GM19351 (cell line): ENCODE data around the gene OR2B2.
"Not testable (repeated sequence)": the region's sequence is repeated elsewhere in the genome, so short reads cannot be mapped to it uniquely, and the experiment has no call there.

ENCODE experiments used
- ATAC-seq: cut with Tn5 transposase; IDR thresholded peaks from one replicate; pipeline ENCODE4 v1.9.1; 2021; ENCODE audit warnings: mild to moderate bottlenecking, moderate library complexity; ENCODE audit not compliant: unreplicated experiment

The OR2B2 gene

GRCh38 chr6:27911956-27912446 lies at the start of gene OR2B2:
Gene OR2B2, minus strand, starts transcription at chr6:27912396. Its CDS starts 77 bp downstream, at chr6:27912319.
- no peak for ATAC-seq

- no peak for ATAC-seq
These were observed 45.3 kb upstream of the OR2B2 start for GRCh38 chr6:27957516-27957915.

- no peak for ATAC-seq
These were observed 44.7 kb upstream of the OR2B2 start, which contains the start of gene OR2B6 for GRCh38 chr6:27956941-27957340. Gene OR2B6, plus strand, starts transcription at chr6:27957241. Its CDS starts 0 bp downstream, at chr6:27957241.

- ATAC-seq = no peak
These were observed 38.8 kb upstream of the OR2B2 start for GRCh38 chr6:27951040-27951439.

GRCh38 chr6:27948237-27948636 lies 36.0 kb upstream of the OR2B2 start:
- no peak for ATAC-seq

- ATAC-seq = not testable (repeated sequence)
These were observed 30.9 kb upstream of the OR2B2 start for GRCh38 chr6:27943072-27943471.

- no peak for ATAC-seq
These were observed 28.6 kb upstream of the OR2B2 start for GRCh38 chr6:27940766-27941165.

GRCh38 chr6:27931209-27931608 lies 19.0 kb upstream of the OR2B2 start:
- ATAC-seq = no peak

- not testable (repeated sequence) for ATAC-seq
These were observed 17.7 kb upstream of the OR2B2 start for GRCh38 chr6:27929930-27930329.

GRCh38 chr6:27928041-27928440 lies 15.8 kb upstream of the OR2B2 start:
- ATAC-seq = not testable (repeated sequence)

- no peak for ATAC-seq
These were observed 12.0 kb upstream of the OR2B2 start for GRCh38 chr6:27924179-27924578.

GRCh38 chr6:27922949-27923348 lies 10.8 kb upstream of the OR2B2 start:
- no peak for ATAC-seq

- no peak for ATAC-seq
These were observed 4.2 kb downstream of the OR2B2 start for GRCh38 chr6:27908017-27908416.

GRCh38 chr6:27902335-27903314 lies 9.6 kb downstream of the OR2B2 start:
- peak; percentile 66 for ATAC-seq

- ATAC-seq = no peak
These were observed 10.4 kb downstream of the OR2B2 start for GRCh38 chr6:27901801-27902200.

- not testable (repeated sequence) for ATAC-seq
These were observed 12.0 kb downstream of the OR2B2 start for GRCh38 chr6:27900197-27900596.

GRCh38 chr6:27899543-27899942 lies 12.7 kb downstream of the OR2B2 start:
- ATAC-seq = no peak

- no peak for ATAC-seq
These were observed 14.5 kb downstream of the OR2B2 start for GRCh38 chr6:27897580-27898206.

- no peak for ATAC-seq
These were observed 15.8 kb downstream of the OR2B2 start for GRCh38 chr6:27896398-27896796.

GRCh38 chr6:27894839-27895762 lies 17.1 kb downstream of the OR2B2 start:
- no peak for ATAC-seq
